NB4 (cell line): Measurements from ENCODE around the gene LRFN3.

ENCODE experiments used
- MYC ChIP-seq: IDR thresholded peaks from 2 replicates; pipeline ENCODE4 v1.6.1; 2011; ENCODE audit warnings: low read depth, low read length
- POLR2A ChIP-seq: IDR thresholded peaks from 2 replicates; pipeline ENCODE4 v1.6.1; 2011; ENCODE audit warnings: mild to moderate bottlenecking; ENCODE audit not compliant: insufficient read length; ENCODE audit errors: extremely low read depth
- TF ChIP-seq, protein P1 (sequence below): IDR thresholded peaks from one replicate; pipeline ENCODE4 v1.5.1; 2012; ENCODE audit warnings: low read depth, low read length
- TF ChIP-seq, protein P2 (sequence below): IDR thresholded peaks from 2 replicates; pipeline ENCODE4 v1.6.1; 2011; ENCODE audit warnings: low read depth, low read length

DNA sequence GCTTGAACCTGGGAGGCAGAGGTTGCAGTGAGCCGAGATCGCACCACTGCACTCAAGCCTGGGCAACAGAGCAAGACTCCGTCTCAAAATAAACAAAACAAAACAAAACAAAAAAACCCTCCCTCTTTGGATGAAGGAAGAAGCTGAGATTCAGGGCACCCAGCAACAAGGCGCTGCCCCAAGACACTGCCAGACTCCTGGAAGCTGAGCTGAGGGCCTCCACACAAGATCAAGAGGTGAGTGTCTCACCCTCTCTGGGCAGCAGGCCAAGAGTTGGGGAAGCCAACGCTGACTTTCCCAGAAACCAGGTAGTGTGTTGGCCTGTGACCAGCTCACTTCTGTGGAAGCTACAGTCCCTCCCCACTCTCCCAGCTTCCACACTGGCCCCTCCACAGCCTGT, 24.4 kb upstream of the LRFN3 start:
- TF ChIP-seq, protein P1, sequence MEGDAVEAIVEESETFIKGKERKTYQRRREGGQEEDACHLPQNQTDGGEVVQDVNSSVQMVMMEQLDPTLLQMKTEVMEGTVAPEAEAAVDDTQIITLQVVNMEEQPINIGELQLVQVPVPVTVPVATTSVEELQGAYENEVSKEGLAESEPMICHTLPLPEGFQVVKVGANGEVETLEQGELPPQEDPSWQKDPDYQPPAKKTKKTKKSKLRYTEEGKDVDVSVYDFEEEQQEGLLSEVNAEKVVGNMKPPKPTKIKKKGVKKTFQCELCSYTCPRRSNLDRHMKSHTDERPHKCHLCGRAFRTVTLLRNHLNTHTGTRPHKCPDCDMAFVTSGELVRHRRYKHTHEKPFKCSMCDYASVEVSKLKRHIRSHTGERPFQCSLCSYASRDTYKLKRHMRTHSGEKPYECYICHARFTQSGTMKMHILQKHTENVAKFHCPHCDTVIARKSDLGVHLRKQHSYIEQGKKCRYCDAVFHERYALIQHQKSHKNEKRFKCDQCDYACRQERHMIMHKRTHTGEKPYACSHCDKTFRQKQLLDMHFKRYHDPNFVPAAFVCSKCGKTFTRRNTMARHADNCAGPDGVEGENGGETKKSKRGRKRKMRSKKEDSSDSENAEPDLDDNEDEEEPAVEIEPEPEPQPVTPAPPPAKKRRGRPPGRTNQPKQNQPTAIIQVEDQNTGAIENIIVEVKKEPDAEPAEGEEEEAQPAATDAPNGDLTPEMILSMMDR, result no peak
- no peak for TF ChIP-seq POLR2A
- TF ChIP-seq, protein P2, sequence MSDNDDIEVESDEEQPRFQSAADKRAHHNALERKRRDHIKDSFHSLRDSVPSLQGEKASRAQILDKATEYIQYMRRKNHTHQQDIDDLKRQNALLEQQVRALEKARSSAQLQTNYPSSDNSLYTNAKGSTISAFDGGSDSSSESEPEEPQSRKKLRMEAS, result no peak
- no peak for TF ChIP-seq MYC
